GM23248 (cell line): Measurements from ENCODE around the gene PARD3B. TPM values are rescaled to one million over a fixed set of nuclear protein-coding genes. Genes with fewer than 3 reads are reported as not detected.

Experiments
- DNase-seq: peaks from one replicate; pipeline ENCODE4 v3.0.0-alpha.2; 2015
- H2AFZ ChIP-seq: fragments of 200-600 bp; sonication (generic); 2 replicates; pipeline ENCODE4 v1.6.1; 2016; ENCODE audit warnings: antibody characterized with exemption
- H3F3A ChIP-seq: fragments of 200-600 bp; sonication (generic); 2 replicates; pipeline ENCODE4 v1.6.1; 2016; ENCODE audit warnings: mild to moderate bottlenecking, antibody characterized with exemption, mixed run types; ENCODE audit not compliant: insufficient read depth
- H3K27ac ChIP-seq: fragments of 200-600 bp; sonication (generic); 2 replicates; pipeline ENCODE4 v1.5.1; 2016; ENCODE audit warnings: mild to moderate bottlenecking
- H3K27me3 ChIP-seq: fragments of 200-600 bp; sonication (generic); replicated peaks from 2 replicates; pipeline ENCODE4 v1.6.1; 2016; ENCODE audit warnings: mild to moderate bottlenecking; ENCODE audit not compliant: insufficient read depth
- H3K36me3 ChIP-seq: fragments of 200-600 bp; sonication (generic); 2 replicates; pipeline ENCODE4 v1.6.1; 2016; ENCODE audit warnings: low read depth, mild to moderate bottlenecking
- H3K4me1 ChIP-seq: fragments of 200-600 bp; sonication (generic); 2 replicates; pipeline ENCODE4 v1.6.1; 2016; ENCODE audit warnings: mild to moderate bottlenecking; ENCODE audit not compliant: insufficient read depth
- H3K4me2 ChIP-seq: fragments of 200-600 bp; sonication (generic); one replicate; pipeline ENCODE4 v1.6.1; 2016; ENCODE audit warnings: mild to moderate bottlenecking; ENCODE audit not compliant: unreplicated experiment
- H3K4me3 ChIP-seq: fragments of 200-600 bp; sonication (generic); 2 replicates; pipeline ENCODE4 v1.5.1; 2016; ENCODE audit warnings: mild to moderate bottlenecking
- H3K79me2 ChIP-seq: fragments of 200-600 bp; sonication (generic); 2 replicates; pipeline ENCODE4 v1.6.1; 2016; ENCODE audit warnings: mild to moderate bottlenecking; ENCODE audit not compliant: insufficient read depth
- H3K9ac ChIP-seq: fragments of 200-600 bp; sonication (generic); 2 replicates; pipeline ENCODE4 v1.6.1; 2016; ENCODE audit warnings: mild to moderate bottlenecking
- H3K9me2 ChIP-seq: fragments of 200-600 bp; sonication (generic); 2 replicates; pipeline ENCODE4 v1.6.1; 2016; ENCODE audit warnings: mixed run types, mild to moderate bottlenecking, moderate library complexity; ENCODE audit not compliant: insufficient read depth
- H3K9me3 ChIP-seq: fragments of 200-600 bp; sonication (generic); one replicate; pipeline ENCODE4 v1.6.1; 2017; ENCODE audit warnings: low read depth
- H4K20me1 ChIP-seq: fragments of 200-600 bp; sonication (generic); 2 replicates; pipeline ENCODE4 v1.6.0; 2016; ENCODE audit not compliant: insufficient read depth
- EZH2 ChIP-seq: fragments of 200-600 bp; sonication (generic); IDR thresholded peaks from 2 replicates; pipeline ENCODE4 v1.6.1; 2018; ENCODE audit warnings: antibody characterized with exemption, mild to moderate bottlenecking; ENCODE audit not compliant: insufficient read depth, poor library complexity, severe bottlenecking
- EZH2phosphoT487 ChIP-seq: fragments of 200-600 bp; sonication (generic); IDR thresholded peaks from 2 replicates; pipeline ENCODE4 v1.6.1; 2018; ENCODE audit warnings: antibody characterized with exemption, moderate library complexity, mild to moderate bottlenecking, low read depth; ENCODE audit not compliant: insufficient read depth
- WGBS, 2 experiments: methylation state at CpG; one replicate each; pipeline ENCODE4 v1.1.6; 2015 to 2017; ENCODE audit warnings: low lambda C conversion rate in 2 of 2, low coverage in 1 of 2; ENCODE audit errors: missing lambda C conversion rate in 2 of 2; 5-methylcytosine and 5-hydroxymethylcytosine counted together
- in situ Hi-C: fragments of 300-500 bp; cut with MboI; formaldehyde crosslinking; loops from 2 replicates; pipeline ENCODE4 v1.15.0; 2020
- polyA plus RNA-seq: library from polyadenylated mRNA; unstranded; fragments of >200 nt; fragmentation: Nextera tagmentation; extraction: Ambion mirVana; gene quantifications from 2 replicates; pipeline ENCODE4 v1.2.1, GENCODE V29; 2016
- small RNA-seq: library from RNA; depleted of rRNA; stranded (forward); fragments of <200 nt; gene quantifications from one replicate; pipeline ENCODE3, GENCODE V24; 2014; ENCODE audit warnings: low read depth, low replicate concordance
- total RNA-seq: library from RNA; depleted of rRNA; stranded (reverse); fragments of >200 nt; shearing (Covaris generic); gene quantifications from 2 replicates; pipeline ENCODE4 v1.2.3, GENCODE V29; 2014

The PARD3B gene
- total and polyA plus RNA-seq, 2 experiments from 2014 or later, result 2.5 to 6.9 TPM

GRCh38 chr2:205665791-205666190 lies 1120.5 kb downstream of the PARD3B start:
- TF ChIP-seq EZH2 (no peak), EZH2phosphoT487 (no peak)
- Histone ChIP-seq H3K9me3 (no peaks in the 10 kb centered on the region), H3F3A (peaks cover 11% of the 10 kb centered on the region; the same call in 1 of the 2 replicates), H3K36me3 (no peaks in the 10 kb centered on the region), H3K27ac (no peak overlapping the region), H3K79me2 (no peaks in the 10 kb centered on the region), H3K4me3 (no peak overlapping the region), H3K27me3 (no peaks in the 10 kb centered on the region), H3K4me2 (no peak overlapping the region), H3K9ac (no peak overlapping the region), H4K20me1 (no peaks in the 10 kb centered on the region), H2AFZ (no peak overlapping the region), H3K9me2 (no peaks in the 10 kb centered on the region), H3K4me1 (peaks cover 5% of the 10 kb centered on the region)
- WGBS, 2 experiments, result 85 to 91% methylated on average over 2 of the region's 2 CpGs
- in situ Hi-C loops, result no loop called here
- no peak for DNase-seq

Small RNAs within 50 kb of the gene (small RNA-seq; reads per million reads assigned to genes)
- gene AC008171.1, result not detected
